NOMO-1 treated with dmso at 0.1 percent for 144 hours (cell line): ENCODE results near the gene PTPN14.
"Not testable (repeated sequence)": the region's sequence is repeated elsewhere in the genome, so short reads cannot be mapped to it uniquely, and the experiment has no call there.

Experiments
- DNase-seq: peaks from one replicate; lab custom pipeline; 2025; ENCODE audit not compliant: unreplicated experiment; lab: John Stamatoyannopoulos, UW

The PTPN14 gene

GRCh38 chr1:214551436-214552173, at the start of gene PTPN14:
Gene PTPN14 (minus strand): TSS chr1:214551602. CDS start chr1:214464803, 86,799 bp downstream.
- no peak for DNase-seq

GRCh38 chr1:214593158-214593557, 41.8 kb upstream of the PTPN14 start:
- no peak for DNase-seq

- not testable (repeated sequence) for DNase-seq
Observed at GRCh38 chr1:214591918-214592317, 40.5 kb upstream of the PTPN14 start.

- DNase-seq, result no peak
Observed at GRCh38 chr1:214590696-214591095, 39.3 kb upstream of the PTPN14 start.

GRCh38 chr1:214588963-214589597, 37.7 kb upstream of the PTPN14 start:
- DNase-seq, result no peak

- DNase-seq, result no peak
Observed at GRCh38 chr1:214587165-214587564, 35.8 kb upstream of the PTPN14 start.

- DNase-seq, result no peak
Observed at GRCh38 chr1:214586621-214587020, 35.2 kb upstream of the PTPN14 start.

GRCh38 chr1:214584805-214585766, 33.7 kb upstream of the PTPN14 start:
- peak; percentile 37 for DNase-seq

- DNase-seq, result no peak
Observed at GRCh38 chr1:214583824-214584554, 32.6 kb upstream of the PTPN14 start.

GRCh38 chr1:214583113-214583512, 31.7 kb upstream of the PTPN14 start:
- DNase-seq, result no peak

GRCh38 chr1:214582289-214582891, 31.0 kb upstream of the PTPN14 start:
- DNase-seq, result no peak

- DNase-seq, result no peak
Observed at GRCh38 chr1:214581785-214582184, 30.4 kb upstream of the PTPN14 start.

- peak; percentile 16 for DNase-seq
Observed at GRCh38 chr1:214579183-214579582, 27.8 kb upstream of the PTPN14 start.

- DNase-seq, result not testable (repeated sequence)
Observed at GRCh38 chr1:214576120-214576519, 24.7 kb upstream of the PTPN14 start.

- DNase-seq, result no peak
Observed at GRCh38 chr1:214574598-214575411, 23.4 kb upstream of the PTPN14 start.

GRCh38 chr1:214573386-214574318, 22.2 kb upstream of the PTPN14 start:
- no peak for DNase-seq

GRCh38 chr1:214571281-214571680, 19.9 kb upstream of the PTPN14 start:
- DNase-seq, result no peak

- DNase-seq, result no peak
Observed at GRCh38 chr1:214570442-214570841, 19.0 kb upstream of the PTPN14 start.
